HG03342 (cell line): ENCODE data around the gene LCTL.

Experiments used
- ATAC-seq: cut with Tn5 transposase; IDR thresholded peaks from one replicate; pipeline ENCODE4 v1.9.1; 2021; ENCODE audit warnings: mild to moderate bottlenecking, moderate library complexity; ENCODE audit not compliant: unreplicated experiment

Gene LCTL

DNA sequence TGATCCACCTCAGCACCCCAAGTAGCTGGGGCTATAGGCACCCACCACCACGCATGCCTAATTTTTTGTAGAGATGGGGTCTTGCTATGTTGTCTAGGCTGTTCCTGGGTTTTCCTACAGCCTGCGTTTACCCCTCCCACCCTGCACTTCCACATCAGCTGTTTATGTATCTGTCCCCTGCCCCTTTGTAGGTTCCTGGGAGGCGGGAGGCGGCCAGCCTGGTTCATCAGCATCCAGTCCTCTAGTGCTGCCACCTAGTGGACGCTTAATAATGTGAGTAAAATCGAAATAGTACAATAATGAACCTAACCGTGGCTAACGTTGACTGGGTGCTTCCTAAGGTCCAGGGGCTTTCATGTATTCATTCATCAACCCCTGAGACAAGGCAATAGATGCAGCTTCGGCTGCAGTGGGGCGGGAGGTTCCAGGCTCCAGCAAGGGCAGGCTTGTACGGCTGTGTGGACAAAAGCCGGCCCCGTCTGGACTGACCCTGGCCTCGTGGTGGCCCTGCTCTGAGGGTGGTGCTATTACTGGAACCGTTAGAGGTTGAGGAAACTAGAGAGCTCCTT lies 1.2 kb upstream of the LCTL start:
- ATAC-seq = no peak

DNA sequence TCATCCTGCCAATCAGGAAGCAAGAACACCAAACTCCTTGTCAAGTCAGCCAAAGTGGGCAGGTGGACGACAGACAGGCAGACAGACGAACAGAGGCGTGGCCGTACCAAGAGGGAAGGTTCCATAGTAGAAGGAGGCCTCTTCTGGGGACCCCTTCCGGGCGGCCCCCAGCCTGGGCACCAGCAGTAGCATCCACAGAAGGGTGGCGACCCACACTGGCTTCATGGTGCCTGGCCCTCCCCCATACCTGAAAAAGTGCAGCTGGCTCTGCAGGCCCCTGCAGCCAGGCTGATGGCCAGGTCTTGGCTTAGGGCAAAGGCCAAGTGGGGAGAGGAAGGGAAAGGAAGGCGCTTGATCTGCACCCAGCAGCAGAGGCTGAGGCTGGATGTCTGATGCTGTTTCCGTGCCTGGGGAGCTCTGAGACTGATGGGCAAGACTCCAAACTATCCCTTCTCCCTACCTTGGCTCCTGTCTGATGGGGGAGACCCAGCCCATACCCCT lies 607 bp downstream of the LCTL start:
- ATAC-seq = no peak

DNA sequence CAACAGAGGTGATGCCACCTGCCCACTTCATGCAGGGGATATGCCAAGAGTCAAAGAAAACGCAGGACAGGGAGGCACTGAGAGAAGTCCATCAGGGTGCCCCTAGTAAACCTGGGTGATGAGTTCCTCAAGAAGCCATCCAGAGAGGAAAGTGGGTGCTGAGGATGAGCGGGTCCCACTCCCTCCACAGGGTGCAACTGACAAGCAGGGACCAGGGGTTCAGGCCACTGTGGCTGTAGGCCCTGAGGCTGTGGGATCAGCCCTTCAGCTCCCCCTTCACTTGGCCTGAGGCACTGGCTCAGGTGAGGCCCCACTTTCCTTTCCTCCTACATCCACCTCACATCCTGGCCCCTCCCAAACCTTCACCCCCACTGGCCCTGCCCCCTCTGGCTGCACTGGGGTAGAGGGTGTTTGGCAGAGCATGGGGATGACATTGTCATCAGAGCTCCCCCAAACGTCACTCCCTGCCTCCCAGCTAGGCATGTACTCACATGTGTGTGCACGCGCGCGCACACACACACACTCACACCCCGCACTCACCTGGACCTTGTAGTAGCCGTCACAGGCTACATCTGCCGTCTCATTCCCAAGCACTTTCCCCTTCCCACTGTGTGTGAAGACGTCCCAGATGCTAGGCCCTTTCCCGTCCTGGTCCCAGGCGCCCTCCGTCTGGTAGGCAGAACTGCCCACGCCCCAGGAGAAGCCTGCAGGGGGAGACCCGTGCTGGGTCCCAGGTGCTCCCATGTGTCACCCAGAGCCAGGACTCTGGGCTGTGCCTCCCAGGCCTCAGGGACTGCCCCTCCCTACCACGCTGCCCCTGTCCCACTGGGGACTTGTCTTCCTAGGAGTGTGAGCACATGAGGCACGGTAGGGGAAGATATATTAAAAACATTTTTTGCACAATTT lies 1.4 kb downstream of the LCTL start:
- no peak for ATAC-seq

DNA sequence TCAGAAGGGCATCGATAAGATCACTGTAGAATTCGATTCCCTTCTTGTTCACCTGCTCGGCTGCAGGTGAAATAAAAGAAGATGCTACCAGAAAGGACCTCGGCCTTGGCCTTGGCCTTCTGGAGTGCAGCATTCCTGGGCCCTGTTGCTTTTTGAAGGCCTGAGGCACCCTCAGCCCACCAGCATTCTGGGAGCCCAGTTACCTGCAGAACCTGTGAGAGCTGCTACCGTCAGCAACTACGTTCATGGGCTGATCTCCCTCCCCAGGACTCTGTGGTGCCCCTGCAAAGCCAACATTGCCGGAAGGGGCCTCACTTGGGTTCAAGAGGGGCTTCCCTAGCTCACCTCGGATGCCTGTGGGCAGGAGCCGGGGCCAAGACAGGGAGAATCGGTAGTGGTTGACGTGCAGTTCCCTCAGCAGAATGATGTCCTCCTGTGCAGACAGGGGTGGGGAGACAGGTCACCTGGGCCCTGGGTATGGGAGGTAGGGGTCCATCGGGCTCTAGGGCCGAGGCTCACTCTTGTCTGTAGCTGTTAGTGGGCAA lies 2.2 kb downstream of the LCTL start:
- ATAC-seq = no peak

DNA sequence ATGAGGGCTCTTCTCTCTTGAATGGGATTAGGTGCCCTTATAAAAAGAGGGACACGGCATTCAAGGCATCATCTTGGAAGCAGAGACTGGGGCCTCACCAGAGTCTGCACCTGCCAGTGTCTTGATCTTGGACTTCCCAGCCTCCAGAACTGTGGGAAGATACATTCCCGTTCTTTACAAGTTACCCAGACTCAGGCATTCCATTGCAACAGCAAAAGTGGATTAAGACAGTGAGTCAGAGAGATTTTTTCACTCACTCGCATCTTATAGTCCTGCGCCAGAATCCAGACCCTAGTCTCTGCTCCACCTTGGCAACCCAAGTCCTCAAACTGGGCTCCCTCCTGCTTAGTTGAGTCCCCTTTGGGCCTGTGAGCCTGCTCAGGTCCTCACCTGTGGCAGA lies 2.7 kb downstream of the LCTL start:
- no peak for ATAC-seq

DNA sequence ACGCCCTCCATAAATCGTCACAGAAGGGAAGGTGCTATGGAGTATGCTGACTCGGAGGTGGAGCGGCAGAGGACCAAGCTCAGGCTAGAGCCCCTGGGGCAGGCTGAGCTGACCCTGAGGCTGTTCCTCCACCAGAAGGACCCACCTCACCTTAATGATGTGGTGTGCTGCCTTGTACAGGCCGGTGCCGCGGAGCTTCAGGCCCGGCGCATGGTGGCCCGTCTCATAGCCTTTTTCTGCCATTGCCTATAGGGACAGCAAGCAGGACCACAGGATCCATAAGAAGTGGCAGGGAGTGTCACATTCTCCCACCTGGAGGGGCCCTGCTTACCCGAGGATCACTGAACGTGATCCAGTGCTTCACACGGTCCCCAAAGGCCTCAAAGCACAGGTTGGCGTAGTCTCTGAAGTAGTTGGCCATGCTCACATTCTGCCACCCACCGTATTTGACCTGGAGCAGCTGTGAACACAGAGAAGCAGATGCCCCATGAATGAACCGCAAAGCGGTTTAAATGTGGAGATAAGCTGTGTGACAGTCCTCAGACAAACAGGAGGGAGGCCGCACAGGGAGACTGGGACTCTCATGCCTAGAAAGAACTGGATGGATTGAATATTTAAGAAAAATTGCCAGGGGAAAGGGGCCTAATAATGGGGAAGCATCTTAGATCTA lies 4.8 kb downstream of the LCTL start:
- no peak for ATAC-seq

DNA sequence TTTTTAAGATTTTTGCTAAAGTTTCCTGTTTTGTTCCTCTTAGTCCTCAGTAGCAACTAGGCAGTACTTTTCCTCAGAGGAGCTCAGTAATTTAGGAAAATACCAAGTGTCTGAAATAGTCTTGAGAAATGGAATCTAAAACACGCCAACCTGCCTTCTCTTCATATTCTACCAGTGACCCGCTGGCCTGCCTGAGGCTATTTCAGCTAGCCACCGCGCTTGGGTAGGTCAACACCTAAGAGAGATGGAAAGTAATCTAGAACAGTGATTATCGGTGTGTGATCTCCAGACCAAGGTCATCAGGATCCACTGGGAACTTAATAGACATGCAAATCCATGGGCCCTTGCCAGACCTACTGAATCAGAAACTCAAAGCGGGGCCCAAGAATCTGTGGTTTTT lies 7.5 kb downstream of the LCTL start:
- ATAC-seq = no peak

DNA sequence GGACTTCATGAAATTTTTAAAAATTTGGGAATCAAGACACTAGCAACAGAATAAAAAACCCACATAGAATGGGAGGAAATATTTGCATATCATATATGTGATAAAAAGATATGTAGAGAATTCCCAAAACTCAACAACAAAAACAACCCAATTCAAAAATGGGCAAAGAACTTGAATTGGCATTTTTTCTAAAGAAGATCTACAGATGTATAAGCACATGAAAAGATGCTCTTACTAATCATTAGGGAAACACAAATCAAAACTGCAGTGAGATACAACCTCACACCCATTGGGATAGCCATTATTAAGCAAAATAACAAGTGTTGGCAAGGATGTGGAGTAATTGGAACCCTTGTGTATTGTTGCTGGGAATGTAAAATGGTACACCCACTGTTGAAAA lies 10.1 kb downstream of the LCTL start:
- ATAC-seq = no peak

DNA sequence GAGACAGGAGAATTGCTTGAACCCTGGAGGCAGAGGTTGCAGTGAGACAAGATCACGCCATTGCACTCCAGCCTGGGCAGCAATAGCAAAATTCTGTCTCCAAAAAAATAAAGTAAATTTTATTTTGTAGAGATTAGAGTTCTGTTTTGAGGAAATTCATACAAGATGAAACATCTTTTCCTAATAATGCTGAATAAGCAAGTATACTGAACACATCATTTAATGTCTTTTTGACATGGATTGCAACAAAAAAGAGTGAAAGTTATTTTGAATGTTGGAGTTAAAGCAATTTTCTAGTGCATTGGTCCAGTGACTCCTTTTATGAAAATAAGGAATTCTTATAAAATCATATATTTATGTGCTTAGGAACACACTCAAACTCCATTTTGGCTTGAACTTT lies 20.5 kb downstream of the LCTL start:
- ATAC-seq = no peak

DNA sequence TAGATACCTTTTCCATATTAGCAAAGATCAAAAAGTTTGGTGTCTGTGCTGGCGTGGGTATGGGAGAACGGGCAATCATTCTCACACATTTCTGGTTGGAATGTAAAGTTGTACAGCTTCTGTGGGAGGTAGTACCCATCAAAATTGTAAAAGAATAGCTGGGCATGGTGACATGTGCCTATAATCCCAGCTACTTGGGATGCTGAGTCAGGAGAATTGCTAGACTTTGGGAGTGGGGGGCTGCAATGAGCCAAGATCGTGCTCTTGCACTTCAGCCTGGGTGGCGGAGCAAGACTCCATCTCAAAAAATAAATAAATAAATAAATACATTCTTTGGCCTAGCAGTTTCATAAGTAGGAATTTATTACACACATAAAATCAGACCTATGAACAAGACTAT lies 22.9 kb downstream of the LCTL start:
- ATAC-seq = no peak

DNA sequence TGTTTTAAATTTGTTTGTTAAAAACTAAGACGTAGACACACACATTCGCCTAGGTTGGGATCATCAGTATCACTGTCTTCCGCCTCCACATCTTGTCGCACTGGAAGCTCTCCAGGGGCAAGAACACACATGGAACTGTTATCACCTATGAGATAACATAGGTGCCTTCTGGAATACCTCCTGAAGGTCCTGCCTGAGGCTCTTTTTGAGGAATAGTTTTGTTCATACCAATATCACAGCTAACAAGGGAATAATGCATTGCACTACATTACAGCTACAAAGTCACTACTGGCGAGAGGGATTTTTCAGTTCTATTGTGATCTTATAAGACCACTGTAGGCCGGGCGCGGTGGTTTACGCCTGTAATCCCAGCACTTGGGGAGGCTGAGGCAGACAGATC lies 30.7 kb downstream of the LCTL start:
- no peak for ATAC-seq

DNA sequence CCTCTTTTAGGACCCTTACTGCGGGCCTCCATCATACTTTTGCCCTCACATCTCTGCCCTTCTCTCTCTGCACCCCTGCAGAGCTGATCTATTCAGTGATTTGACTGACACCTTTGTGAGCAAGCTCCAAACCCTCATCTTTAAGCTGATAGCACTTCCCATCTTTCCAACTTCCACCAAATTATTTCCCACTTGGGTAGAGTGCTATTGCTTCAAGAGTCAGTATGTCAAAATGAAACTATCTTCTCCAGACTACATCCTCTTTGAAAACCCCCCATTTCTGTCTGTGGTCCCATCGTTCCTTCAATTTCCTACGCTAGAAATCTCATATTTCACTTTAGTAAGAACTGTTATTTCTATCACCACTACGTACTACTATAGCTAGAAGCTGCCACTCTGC lies 41.0 kb downstream of the LCTL start:
- no peak for ATAC-seq

DNA sequence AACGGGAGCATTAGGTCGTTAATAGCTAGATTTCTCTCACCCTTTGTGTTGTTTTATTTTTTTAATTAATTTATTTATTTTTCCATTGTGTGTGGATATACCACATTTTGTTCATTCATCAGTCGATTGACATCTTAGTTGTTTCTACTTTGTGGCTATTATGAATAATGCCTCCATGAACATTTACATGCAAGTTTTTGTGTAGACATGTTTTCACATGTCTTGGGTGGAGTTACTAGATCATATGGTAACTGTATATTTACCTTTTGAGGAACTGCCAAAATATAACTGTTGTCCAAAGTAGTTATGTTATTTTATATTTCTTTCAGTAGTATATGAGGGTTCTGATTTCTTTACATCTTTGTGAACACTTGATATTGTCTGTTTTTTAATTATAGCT lies 41.9 kb downstream of the LCTL start:
- ATAC-seq = no peak

DNA sequence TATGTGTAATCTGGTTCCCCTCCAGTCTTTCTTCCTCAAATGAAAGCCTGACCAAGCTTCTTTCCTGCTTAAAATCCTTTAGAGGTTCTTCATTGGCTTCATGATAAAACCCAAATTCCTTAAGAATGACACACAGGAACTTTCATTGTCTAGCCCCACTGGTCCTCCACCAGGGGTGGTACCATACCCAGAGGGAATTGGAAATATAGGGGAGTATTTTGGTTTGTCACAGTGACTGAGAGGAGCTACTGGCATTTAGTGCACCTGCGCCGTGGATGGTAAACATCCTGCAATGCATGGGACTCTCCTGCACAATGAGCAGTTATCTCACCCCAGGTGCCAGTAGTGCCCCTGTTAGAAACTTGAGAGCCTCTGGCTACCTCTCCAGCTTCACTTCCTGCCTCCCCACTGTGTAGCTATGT lies 49.9 kb downstream of the LCTL start:
- no peak for ATAC-seq

DNA sequence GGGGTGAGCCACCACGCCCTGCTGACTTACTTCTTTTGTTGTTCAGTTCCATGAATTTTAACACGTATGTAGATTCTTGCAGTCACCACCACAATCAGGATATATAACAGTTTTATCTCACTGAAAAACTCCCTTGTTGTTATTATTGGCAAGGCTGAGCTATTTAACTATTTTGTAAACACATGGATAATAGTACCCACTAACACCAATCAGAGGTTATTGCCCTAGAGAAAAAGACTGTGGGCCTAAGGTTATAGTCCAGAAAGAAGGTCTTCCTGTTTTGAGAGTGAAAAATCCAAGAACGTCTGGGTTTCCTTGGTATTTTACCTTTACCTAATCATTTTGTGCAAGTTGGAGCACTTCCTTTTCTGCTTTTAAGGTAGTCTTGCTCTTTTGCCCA lies 51.2 kb downstream of the LCTL start:
- no peak for ATAC-seq

DNA sequence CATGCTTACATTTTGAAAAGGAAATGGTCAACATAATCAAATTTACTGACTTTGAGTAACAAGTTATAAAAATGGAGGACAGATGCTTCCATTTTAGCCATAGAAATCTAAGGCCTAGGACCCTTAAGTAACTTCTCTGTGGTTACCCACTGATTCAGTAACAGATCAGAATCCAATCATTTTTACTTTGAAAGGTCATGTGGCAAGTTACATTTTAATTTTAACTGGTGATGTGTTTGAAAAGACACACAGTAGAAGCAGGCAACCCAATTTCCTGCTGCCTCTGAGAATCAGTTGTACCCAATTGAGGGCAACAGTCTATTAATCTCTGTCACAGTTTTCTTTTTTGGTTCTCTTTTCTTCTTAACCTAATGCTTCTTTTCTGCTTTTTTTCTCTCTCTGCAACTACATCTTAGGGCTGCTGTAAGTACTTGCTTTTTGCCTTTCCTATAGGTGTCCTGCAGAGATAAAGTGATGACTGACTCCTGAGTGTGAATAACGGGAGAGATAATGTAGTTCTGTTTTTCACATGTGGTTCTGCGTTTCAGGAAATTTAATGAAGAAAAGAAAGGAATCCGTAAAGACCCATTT lies 57.4 kb downstream of the LCTL start:
- no peak for ATAC-seq

DNA sequence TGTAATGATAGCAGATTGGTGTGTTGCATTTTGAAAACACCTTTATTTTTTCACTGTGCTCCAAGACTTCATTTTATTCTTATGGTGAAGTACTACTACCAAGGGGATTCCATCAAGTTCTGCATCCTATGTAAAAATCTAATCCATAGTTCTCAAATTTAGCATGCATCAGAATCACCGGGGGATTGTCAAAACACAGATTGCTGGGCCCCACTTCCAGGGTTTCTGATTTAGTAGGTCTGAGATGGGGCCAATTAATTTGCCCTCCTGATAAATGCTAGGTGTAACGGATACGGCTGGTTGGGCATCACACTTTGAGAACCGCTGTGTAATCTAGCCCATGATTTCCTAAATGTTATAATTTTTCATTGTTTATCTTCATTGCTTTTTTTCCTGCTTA lies 60.0 kb downstream of the LCTL start:
- no peak for ATAC-seq

DNA sequence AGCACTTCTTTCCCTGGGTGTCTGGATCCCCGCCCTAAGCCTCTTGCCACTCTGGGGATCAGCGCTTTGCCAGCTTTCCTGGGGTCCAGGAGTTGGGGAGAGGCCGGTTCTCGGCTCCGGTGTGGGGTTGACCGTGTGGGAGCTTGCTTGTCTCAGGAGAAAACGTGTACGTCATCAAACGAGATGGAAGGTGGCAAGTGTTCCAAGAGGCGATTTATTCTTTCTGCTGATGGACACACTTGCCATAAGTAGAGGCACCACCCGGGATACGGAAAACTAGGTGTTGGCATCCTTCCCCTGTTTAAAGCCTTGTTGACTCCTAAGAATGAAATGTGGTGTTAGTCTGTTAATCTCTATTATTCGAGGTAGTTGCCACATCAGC lies 60.4 kb downstream of the LCTL start:
- ATAC-seq = no peak

DNA sequence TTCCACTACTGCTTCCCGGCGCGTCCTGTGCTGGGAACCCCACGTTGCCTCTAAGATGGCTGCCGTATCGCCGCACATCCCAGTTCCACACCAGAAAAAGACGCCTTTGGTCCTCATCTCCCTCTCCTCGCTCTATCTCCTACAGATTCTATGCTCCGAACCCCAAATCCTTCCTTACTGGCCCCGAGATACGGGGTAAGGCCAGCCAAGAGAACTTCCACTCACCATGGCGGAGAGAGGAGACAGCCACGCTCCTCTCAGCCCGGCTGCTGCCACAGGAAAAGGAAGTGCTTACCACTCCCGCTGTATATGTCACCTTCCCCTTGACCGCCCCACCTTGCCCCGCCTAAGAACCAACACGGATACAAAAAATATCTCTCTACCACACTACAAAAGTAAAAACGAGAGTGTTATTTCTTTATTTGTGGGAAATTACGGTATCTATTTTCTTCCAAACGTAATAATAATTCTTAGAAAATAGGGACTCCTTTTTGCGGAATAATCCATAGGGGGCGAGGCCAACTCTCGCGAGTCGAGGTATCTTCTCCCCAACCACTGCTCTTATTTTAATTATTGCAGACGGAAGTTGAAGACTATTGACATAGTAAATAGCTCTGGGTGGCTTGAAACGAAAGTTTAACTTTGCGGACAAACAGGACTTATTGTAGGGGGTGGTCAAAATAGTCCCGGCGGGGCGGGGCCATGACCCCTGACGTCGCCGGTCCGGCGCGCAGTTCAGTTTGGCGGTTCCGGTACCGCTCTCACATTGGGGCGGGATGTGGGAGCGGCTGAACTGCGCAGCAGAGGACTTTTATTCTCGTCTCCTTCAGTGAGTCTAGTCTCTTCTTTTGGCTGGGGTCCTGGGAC lies 61.0 kb downstream of the LCTL start, which contains the start of the genes RPL4 and ZWILCH:
TSS of gene RPL4 (minus strand) at position 293 of the 867 bp plus-strand sequence. CDS start at position 228, 65 bp downstream.
TSS of gene ZWILCH (plus strand) at position 764 of the 867 bp plus-strand sequence. CDS start at position 777, 13 bp downstream.
- peak; percentile 78 for ATAC-seq
